HG03565 (cell line): ENCODE data around the gene GLT1D1.
"Not testable (repeated sequence)": the region's sequence is repeated elsewhere in the genome, so short reads cannot be mapped to it uniquely, and the experiment has no call there.

Experiments used
- ATAC-seq: cut with Tn5 transposase; IDR thresholded peaks from one replicate; pipeline ENCODE4 v1.9.1; 2021; ENCODE audit warnings: mild to moderate bottlenecking, moderate library complexity; ENCODE audit not compliant: unreplicated experiment

Gene GLT1D1

DNA sequence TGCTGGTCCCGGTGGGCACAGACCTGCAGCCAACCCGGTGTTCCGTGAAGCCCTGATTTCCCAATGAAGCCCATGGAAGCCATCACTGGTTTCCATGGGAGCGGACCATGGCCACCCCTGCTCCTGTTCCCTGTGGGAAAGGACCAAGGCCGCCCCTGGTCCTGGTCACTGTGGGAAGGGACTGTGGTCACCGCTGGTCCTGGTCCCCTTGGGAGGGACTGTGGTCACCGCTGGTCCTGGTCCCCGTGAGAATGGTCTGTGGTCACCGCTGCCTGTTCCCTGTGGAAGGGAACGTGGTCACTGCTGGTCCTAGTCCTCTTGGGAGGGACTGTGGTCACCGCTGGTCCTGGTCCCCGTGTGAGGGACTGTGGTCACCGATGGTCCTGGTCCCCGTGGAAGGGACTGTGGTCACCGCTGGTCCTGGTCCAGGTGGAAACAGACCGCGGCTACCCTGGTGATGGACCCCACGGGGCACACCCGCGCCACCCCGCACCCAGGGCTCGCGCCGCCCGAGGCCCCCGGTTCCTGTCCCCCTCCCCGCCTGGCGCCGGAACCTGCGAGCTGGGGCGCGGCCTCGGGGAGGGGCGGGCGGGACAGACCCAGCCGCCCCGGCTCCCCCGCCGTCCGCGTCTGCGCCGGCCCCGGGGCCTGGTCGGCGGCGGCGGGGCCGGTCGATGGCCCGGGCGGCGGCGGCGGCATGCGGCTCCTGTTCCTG is at the start of gene GLT1D1:
Gene GLT1D1 (plus strand): TSS at position 594 of the 715 bp plus-strand sequence. CDS start 104 bp downstream, at position 698.
- ATAC-seq = no peak

DNA sequence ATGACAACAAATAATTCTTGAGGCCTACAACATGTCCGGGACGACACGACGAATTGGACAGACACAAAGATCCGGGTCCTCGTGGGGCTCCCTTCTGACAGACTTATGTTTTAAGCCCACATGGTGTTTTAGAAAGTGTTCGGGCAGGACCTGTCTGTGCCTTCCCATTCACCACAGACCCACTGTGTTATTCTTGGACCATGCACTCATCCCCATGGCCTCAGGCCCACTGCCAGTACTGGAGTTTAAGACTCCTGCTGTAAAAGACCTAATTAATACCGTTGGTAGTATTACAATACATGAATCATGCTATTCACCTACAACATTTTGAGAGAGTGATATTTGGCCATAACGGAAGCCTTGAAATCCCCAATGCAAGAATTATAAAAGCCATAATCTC is 49.5 kb upstream of the GLT1D1 start:
- ATAC-seq = no peak

DNA sequence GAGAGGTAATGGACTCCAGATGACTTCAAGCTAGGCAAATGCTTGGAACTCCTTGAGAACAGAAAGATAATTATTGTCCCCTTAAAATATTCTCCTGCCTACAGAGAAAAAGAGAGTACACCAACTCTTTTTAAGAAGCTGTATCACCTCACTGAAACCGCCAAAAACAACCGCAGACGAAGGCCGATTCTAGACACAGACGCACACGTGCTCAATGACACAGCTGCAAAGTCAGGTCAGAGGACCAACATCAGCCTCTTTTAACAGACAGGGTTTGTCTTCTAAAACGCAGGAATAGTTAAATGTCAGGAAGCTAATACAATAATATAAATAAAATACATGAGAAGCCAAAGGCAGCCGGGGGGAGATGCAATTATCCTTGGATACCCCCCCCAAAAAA is 48.5 kb upstream of the GLT1D1 start:
- no peak for ATAC-seq

DNA sequence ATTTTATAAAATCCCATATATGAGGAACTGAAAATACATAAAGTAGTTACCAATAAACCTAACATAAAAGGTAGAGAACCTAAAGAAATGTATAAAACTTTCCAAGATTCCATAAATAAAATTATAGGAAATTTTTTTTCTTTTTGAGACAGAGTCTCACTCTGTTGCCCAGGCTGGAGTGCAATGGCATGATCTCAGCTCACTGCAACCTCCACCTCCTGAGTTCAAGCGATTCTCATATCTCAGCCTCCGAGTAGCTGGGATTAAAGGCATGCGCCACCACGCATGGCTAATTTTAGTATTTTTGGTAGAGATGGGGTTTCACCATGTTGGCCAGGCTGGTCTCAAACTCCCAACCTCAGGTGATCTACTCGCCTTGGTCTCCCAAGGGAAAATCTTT is 47.9 kb upstream of the GLT1D1 start:
- not testable (repeated sequence) for ATAC-seq

DNA sequence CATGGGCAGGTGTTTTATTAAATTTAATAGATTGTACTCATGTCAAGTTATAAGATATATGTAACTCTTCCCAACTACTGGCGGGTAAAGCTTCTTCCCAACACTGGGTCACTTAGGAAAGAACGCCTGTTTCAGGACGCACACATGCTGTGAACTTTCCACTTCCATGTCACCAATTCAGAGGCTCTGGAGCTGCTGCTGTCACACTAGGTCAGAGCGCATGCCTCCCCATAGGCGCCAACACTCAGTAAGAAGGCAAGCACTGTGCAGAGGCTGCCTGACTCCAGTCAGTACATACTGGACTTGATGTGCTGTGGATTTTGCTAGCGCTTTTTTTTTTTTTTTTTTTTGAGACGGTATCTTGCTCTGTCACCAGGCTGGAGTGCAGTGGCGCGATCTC is 46.7 kb upstream of the GLT1D1 start:
- ATAC-seq = no peak

DNA sequence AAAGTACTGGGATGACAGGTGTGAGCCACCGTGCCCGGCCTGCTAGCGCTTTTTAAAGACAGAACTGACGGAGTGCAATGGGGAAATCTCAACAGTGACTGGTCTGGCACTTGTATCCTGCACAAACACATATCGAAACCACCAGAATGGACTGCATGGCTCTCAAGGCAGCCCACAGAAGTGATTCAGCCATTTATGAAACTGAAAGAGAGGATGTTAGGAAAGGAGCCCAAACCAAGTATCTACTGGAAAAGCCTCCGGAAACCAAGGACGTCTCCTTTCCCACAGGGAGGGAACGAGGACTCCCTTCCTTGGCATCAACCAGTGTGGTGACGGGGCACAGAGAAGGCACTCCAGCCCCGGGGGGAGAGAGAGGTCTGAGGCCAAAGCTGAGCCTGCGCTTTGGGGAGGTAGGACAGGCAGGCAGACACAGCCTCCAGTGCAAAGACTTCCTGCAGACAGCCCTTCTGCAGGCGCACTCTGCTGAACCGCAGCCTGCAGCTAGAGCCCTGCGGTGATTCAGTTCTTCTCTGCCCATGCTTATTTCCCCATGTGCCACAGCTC is 46.0 kb upstream of the GLT1D1 start:
- ATAC-seq = no peak

GRCh38 chr12:128808651-128809050 is 44.6 kb upstream of the GLT1D1 start:
- no peak for ATAC-seq

DNA sequence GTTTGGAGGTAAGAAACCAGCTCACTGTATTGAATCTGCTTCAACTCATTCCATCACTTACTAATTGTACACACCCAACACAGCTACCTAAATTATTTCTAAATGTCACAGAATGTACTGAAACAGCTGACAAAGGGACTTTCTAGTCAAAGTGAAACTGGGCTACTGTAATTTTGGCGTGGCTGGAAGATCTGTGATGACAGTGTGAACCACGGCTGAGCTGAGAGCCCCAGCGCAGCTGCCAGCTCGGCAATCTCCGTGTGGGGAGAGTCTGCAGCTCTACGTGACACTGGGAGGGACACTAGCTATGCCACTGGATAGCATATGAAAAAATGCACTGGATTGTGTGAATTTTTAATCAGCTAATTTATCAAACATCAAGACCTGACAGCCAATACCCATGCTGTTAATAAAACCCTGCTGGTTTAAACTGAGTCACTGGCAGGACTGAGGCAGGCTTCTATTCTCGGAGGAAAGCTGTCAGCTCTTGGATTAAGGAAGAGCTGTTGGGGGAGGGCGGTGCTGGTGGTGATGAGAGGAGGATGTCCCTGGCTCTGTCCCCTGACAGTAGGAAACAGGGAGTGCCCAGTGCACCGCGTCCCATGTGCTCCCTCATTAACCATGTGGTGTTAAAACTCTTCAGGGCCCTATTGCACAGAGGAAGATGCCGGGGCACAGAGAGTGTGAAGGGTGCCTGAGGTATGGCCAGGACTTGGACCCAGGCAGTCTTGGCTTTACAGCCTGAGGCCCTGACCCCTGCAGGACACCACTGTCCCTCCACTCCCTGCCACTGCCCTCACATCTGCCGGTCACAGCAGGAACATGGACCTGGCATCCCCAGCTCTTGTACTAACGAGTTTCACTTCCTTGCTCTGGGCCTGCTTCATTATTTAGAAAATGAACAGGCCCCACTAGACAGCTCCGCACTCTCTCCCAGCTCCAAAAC is 42.8 kb upstream of the GLT1D1 start:
- peak; percentile 81 for ATAC-seq

GRCh38 chr12:128811806-128812205 is 41.5 kb upstream of the GLT1D1 start:
- ATAC-seq = no peak

GRCh38 chr12:128813392-128813791 is 39.9 kb upstream of the GLT1D1 start:
- ATAC-seq = no peak

DNA sequence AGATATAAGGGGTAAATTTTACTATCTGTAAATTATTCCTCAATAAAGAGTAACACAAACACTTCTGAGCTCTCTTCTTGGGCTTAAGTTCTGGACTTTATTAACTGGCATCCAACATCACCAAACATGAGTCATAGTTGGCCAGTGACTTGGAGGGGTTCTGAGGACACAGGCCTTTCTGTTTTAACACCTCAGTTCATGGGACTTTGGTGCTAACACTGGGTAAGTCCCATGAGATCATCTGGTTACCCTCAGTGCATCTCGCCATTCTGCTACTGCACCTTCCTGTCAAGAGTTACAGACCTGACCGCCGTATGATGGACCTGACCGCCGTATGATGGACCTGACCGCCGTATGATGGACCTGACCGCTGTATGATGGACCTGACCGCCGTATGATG is 39.4 kb upstream of the GLT1D1 start:
- peak; percentile 19 for ATAC-seq

- no peak for ATAC-seq
Observed at GRCh38 chr12:128814411-128815261, 38.6 kb upstream of the GLT1D1 start.

GRCh38 chr12:128815779-128816642 is 37.3 kb upstream of the GLT1D1 start:
- no peak for ATAC-seq

- ATAC-seq = no peak
Observed at GRCh38 chr12:128816643-128816920, 36.7 kb upstream of the GLT1D1 start.

DNA sequence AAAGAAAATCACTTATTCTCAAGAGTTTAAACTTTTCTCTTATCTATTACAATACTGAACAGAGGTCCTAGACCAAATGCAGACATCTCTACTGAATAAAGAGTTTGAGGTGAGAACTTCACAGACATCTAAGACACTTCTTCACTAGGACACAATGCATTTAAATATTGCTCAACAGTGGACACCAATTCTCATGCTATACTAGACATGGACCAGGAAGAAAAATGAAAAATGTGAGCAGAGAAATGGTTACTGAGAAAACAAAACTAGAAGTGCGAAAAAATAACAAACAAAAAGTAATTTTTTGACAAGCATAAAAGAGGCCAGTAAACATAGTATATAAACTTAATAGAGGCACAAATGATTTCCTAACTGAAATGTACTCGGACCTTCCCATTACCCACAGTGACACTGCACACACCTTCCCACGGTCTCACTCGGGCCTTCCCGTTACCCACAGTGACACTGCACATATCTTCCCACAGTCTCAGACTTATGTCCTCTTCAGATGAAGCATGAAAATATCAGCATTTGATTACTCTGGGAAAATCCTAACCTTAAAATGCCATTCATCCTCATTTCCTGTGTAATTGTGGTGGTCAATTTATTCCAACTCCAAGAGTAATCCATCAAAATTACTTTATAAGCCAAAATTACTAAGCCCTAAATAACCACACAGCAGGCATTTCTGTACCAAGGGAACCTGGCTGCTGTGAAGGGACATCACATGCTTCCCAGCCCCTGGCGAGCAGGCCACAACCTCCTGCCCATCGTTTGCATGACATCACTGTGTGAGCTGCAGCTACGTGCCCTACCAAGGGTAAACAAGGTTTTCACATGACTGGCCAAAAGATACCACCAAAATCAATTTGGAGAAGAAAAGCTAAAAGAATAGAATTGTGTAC is 35.9 kb upstream of the GLT1D1 start:
- ATAC-seq = peak; percentile 30

- ATAC-seq = peak; percentile 25
Observed at GRCh38 chr12:128818065-128819022, 34.9 kb upstream of the GLT1D1 start.

DNA sequence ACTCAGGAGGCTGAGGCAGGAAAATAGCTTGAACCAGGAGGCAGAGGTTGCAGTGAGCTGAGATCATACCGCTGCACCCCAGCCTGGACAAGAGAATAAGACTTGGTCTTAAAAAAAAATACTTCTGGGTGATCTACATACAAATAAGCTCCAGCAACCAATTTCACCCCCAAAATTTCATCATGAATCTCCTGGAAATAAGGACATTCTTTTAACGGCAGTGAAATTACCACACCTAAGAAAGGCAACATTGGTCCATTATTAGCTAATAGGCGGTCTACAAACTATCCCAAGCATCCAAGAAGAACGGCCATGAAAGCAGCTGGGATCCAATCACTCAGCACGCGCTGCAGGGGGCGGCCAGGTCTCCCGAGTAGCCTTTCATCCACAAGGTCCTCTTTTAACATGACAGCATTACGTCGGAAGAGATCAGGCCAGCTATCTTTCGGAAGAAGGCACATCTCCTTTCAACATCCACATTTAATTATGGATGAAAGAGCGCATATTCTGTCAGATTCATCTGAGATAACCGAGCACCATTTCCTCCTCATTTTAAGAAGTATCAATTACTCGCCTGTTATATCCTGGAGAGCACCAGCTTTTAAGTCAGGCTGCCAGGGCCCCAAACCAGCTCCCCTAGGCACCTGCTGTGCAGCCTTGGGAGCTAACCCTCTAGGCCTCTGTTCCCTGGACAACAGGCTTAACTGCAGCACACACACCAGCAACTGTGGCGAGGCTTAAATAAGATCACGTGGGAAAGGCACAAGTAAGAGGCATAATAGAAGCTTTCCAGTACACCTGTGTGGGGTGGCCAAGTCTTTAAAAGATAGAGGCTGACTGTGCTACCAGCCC is 33.8 kb upstream of the GLT1D1 start:
- ATAC-seq = no peak
